Mesenchymal stem cell (in vitro differentiated cells and primary cell): ENCODE results near the gene CALCR.

ENCODE experiments used
- DNase-seq: peaks from one replicate; pipeline ENCODE4 v3.0.0-alpha.2; 2013
- H2AFZ ChIP-seq: one replicate; pipeline ENCODE4 v1.6.1; 2013; ENCODE audit warnings: low read depth, mild to moderate bottlenecking, control low read depth, inconsistent platforms, low read length, moderate library complexity
- H2AK5ac ChIP-seq: 2 replicates; pipeline ENCODE4 v1.6.1; 2013; ENCODE audit warnings: low read length, moderate library complexity, mild to moderate bottlenecking, inconsistent platforms; ENCODE audit not compliant: severe bottlenecking
- H2BK120ac ChIP-seq: one replicate; pipeline ENCODE4 v1.6.1; 2013; ENCODE audit warnings: low read depth, mild to moderate bottlenecking, inconsistent platforms, low read length, moderate library complexity
- H2BK12ac ChIP-seq, 2 experiments: one replicate each; pipeline ENCODE4 v1.6.1; 2013; ENCODE audit warnings: inconsistent platforms in 2 of 2, low read length in 2 of 2, mild to moderate bottlenecking in 2 of 2, moderate library complexity in 2 of 2, control low read depth in 1 of 2
- H2BK15ac ChIP-seq: one replicate; pipeline ENCODE4 v1.6.1; 2013; ENCODE audit warnings: mild to moderate bottlenecking, low read depth, inconsistent platforms; ENCODE audit not compliant: poor library complexity, severe bottlenecking
- H2BK5ac ChIP-seq: 2 replicates; pipeline ENCODE4 v1.6.1; 2013; ENCODE audit warnings: low read depth, mild to moderate bottlenecking, low read length, control low read depth, inconsistent platforms; ENCODE audit not compliant: poor library complexity, severe bottlenecking
- H3K14ac ChIP-seq, 2 experiments: one replicate each; pipeline ENCODE4 v1.6.1; 2013; ENCODE audit warnings: inconsistent platforms in 2 of 2, low read length in 2 of 2, control low read depth in 1 of 2, mild to moderate bottlenecking in 1 of 2, moderate library complexity in 1 of 2
- H3K18ac ChIP-seq, 2 experiments: one replicate each; pipeline ENCODE4 v1.6.1; 2013; ENCODE audit warnings: inconsistent platforms in 2 of 2, low read length in 2 of 2, control low read depth in 1 of 2, low read depth in 1 of 2, mild to moderate bottlenecking in 1 of 2
- H3K23ac ChIP-seq, 2 experiments: one replicate each; pipeline ENCODE4 v1.6.1; 2013; ENCODE audit warnings: inconsistent platforms in 2 of 2, low read length in 2 of 2, mild to moderate bottlenecking in 2 of 2, moderate library complexity in 2 of 2, control low read depth in 1 of 2
- H3K27ac ChIP-seq: 2 replicates; pipeline ENCODE4 v1.5.1; 2013; ENCODE audit warnings: mild to moderate bottlenecking, moderate library complexity, low read length, control low read depth, inconsistent platforms; ENCODE audit not compliant: poor library complexity, severe bottlenecking
- H3K27me3 ChIP-seq, 2 experiments: 2 replicates each; pipeline versions ENCODE4 v1.6.1 to v1.7.0; 2013; ENCODE audit warnings: low read length in 2 of 2, mild to moderate bottlenecking in 2 of 2, moderate library complexity in 2 of 2, control low read depth in 1 of 2, inconsistent platforms in 1 of 2; ENCODE audit not compliant: control insufficient read depth in 1 of 2, insufficient read depth in 1 of 2
- H3K36me3 ChIP-seq, 2 experiments: 2 replicates each; pipeline versions ENCODE4 v1.6.1 to v1.7.0; 2013; ENCODE audit warnings: low read length in 2 of 2, control low read depth in 1 of 2, inconsistent platforms in 1 of 2, low read depth in 1 of 2, mild to moderate bottlenecking in 1 of 2; ENCODE audit not compliant: insufficient read depth in 2 of 2, control insufficient read depth in 1 of 2
- H3K4ac ChIP-seq, 2 experiments: one replicate each; pipeline ENCODE4 v1.6.1; 2013; ENCODE audit warnings: inconsistent platforms in 2 of 2, low read length in 2 of 2, mild to moderate bottlenecking in 2 of 2, moderate library complexity in 2 of 2, control low read depth in 1 of 2, low read depth in 1 of 2
- H3K4me1 ChIP-seq: 2 replicates; pipeline ENCODE4 v1.6.1; 2013; ENCODE audit warnings: low read depth, low read length, control low read depth; ENCODE audit not compliant: control insufficient read depth, insufficient read depth
- H3K4me2 ChIP-seq: 2 replicates; pipeline ENCODE4 v1.6.1; 2013; ENCODE audit warnings: low read length, mild to moderate bottlenecking, inconsistent platforms; ENCODE audit not compliant: poor library complexity, severe bottlenecking
- H3K4me3 ChIP-seq, 2 experiments: 2 replicates each; pipeline versions ENCODE4 v1.5.1 to v1.7.0; 2013; ENCODE audit warnings: low read length in 2 of 2, mild to moderate bottlenecking in 2 of 2, control low read depth in 1 of 2, low read depth in 1 of 2; ENCODE audit not compliant: insufficient read depth in 1 of 2
- H3K79me1 ChIP-seq: replicated peaks from 2 replicates; pipeline ENCODE4 v1.6.1; 2013; ENCODE audit warnings: mild to moderate bottlenecking, control low read depth, low read length, inconsistent platforms; ENCODE audit not compliant: poor library complexity, severe bottlenecking
- H3K9ac ChIP-seq: 2 replicates; pipeline ENCODE4 v1.7.0; 2013; ENCODE audit warnings: mild to moderate bottlenecking, low read length, moderate library complexity
- H3K9me3 ChIP-seq: 2 replicates; pipeline ENCODE4 v1.7.0; 2013; ENCODE audit warnings: mild to moderate bottlenecking, low read length; ENCODE audit not compliant: control insufficient read depth
- H4K8ac ChIP-seq: one replicate; pipeline ENCODE4 v1.6.1; 2013; ENCODE audit warnings: inconsistent platforms, mild to moderate bottlenecking, low read length, moderate library complexity
- H4K91ac ChIP-seq: one replicate; pipeline ENCODE4 v1.6.1; 2013; ENCODE audit warnings: mild to moderate bottlenecking, low read length, inconsistent platforms
- WGBS: methylation state at CpG from one replicate; pipeline ENCODE4 v1.1.7; 2013; ENCODE audit warnings: mixed read lengths; 5-methylcytosine and 5-hydroxymethylcytosine counted together

Gene CALCR

GRCh38 chr7:93535616-93536015 lies 38.9 kb downstream of the CALCR start:
- H4K91ac ChIP-seq = no peak overlapping the region
- H3K4me2 ChIP-seq = no peak overlapping the region
- no peak overlapping the region for H2AFZ ChIP-seq
- no peak overlapping the region for H3K9ac ChIP-seq
- H3K79me1 ChIP-seq = no peaks in the 10 kb centered on the region
- H3K18ac ChIP-seq = no peak overlapping the region
- no peak overlapping the region for H3K27ac ChIP-seq
- no peak overlapping the region for H3K4me3 ChIP-seq
- H2BK5ac ChIP-seq = no peak overlapping the region
- no peak overlapping the region for H3K14ac ChIP-seq
- no peaks in the 10 kb centered on the region for H3K36me3 ChIP-seq
- H2BK15ac ChIP-seq = no peak overlapping the region
- no peaks in the 10 kb centered on the region for H3K9me3 ChIP-seq
- H2BK12ac ChIP-seq = no peak overlapping the region
- no peak overlapping the region for H2AK5ac ChIP-seq
- no peaks in the 10 kb centered on the region for H3K4me1 ChIP-seq
- H3K4ac ChIP-seq = no peak overlapping the region
- no peak overlapping the region for H2BK120ac ChIP-seq
- no peak overlapping the region for H3K23ac ChIP-seq
- no peak for DNase-seq
- H4K8ac ChIP-seq = no peak overlapping the region
- H3K27me3 ChIP-seq = no peaks in the 10 kb centered on the region

GRCh38 chr7:93530701-93531100 lies 43.8 kb downstream of the CALCR start:
- Histone ChIP-seq H4K8ac (no peak overlapping the region), H2AK5ac (no peak overlapping the region), H3K27me3 (no peaks in the 10 kb centered on the region), H3K18ac (no peak overlapping the region), H3K79me1 (no peaks in the 10 kb centered on the region), H3K4me1 (no peaks in the 10 kb centered on the region), H3K14ac (no peak overlapping the region), H3K23ac (no peak overlapping the region), H4K91ac (no peak overlapping the region), H3K27ac (no peak overlapping the region), H3K9me3 (no peaks in the 10 kb centered on the region), H2BK12ac (no peak overlapping the region), H3K9ac (no peak overlapping the region), H3K36me3 (no peaks in the 10 kb centered on the region), H2BK15ac (no peak overlapping the region), H2AFZ (no peak overlapping the region), H2BK120ac (no peak overlapping the region), H2BK5ac (no peak overlapping the region), H3K4me2 (no peak overlapping the region), H3K4me3 (no peak overlapping the region), H3K4ac (no peak overlapping the region)
- no peak for DNase-seq

- H3K27me3 ChIP-seq = no peaks in the 10 kb centered on the region
- H3K23ac ChIP-seq = no peak overlapping the region
- no peak overlapping the region for H2BK120ac ChIP-seq
- no peak overlapping the region for H3K4me3 ChIP-seq
- H3K14ac ChIP-seq = no peak overlapping the region
- H2BK12ac ChIP-seq = no peak overlapping the region
- 96% methylated on average over 3 of the region's 4 CpGs for WGBS
- no peak overlapping the region for H4K8ac ChIP-seq
- no peak overlapping the region for H2BK15ac ChIP-seq
- H2AFZ ChIP-seq = no peak overlapping the region
- no peaks in the 10 kb centered on the region for H3K4me1 ChIP-seq
- DNase-seq = no peak
- H2BK5ac ChIP-seq = no peak overlapping the region
- no peaks in the 10 kb centered on the region for H3K36me3 ChIP-seq
- H3K79me1 ChIP-seq = no peaks in the 10 kb centered on the region
- H2AK5ac ChIP-seq = no peak overlapping the region
- H3K9me3 ChIP-seq = no peaks in the 10 kb centered on the region
- H3K4ac ChIP-seq = no peak overlapping the region
- no peak overlapping the region for H3K4me2 ChIP-seq
- H3K9ac ChIP-seq = no peak overlapping the region
- no peak overlapping the region for H3K27ac ChIP-seq
- H4K91ac ChIP-seq = no peak overlapping the region
- no peak overlapping the region for H3K18ac ChIP-seq
Observed at GRCh38 chr7:93516834-93517233, 57.7 kb downstream of the CALCR start.

GRCh38 chr7:93515144-93515543 lies 59.4 kb downstream of the CALCR start:
- WGBS = no CpG with 5 or more reads among the region's 1 CpG
- Histone ChIP-seq H3K4ac (no peak overlapping the region), H2BK12ac (no peak overlapping the region), H2BK5ac (no peak overlapping the region), H2BK120ac (no peak overlapping the region), H4K91ac (no peak overlapping the region), H3K36me3 (no peaks in the 10 kb centered on the region), H2AFZ (no peak overlapping the region), H3K18ac (no peak overlapping the region), H3K27me3 (no peaks in the 10 kb centered on the region), H2AK5ac (no peak overlapping the region), H3K9ac (no peak overlapping the region), H3K23ac (no peak overlapping the region), H3K14ac (no peak overlapping the region), H3K4me3 (no peak overlapping the region), H3K79me1 (no peaks in the 10 kb centered on the region), H2BK15ac (no peak overlapping the region), H3K4me1 (no peaks in the 10 kb centered on the region), H3K4me2 (no peak overlapping the region), H3K27ac (no peak overlapping the region), H3K9me3 (no peaks in the 10 kb centered on the region), H4K8ac (no peak overlapping the region)
- peak; percentile 2 for DNase-seq
